SKM-1 (cell line): ENCODE results near the gene CEP44.
"Not testable (repeated sequence)": the region's sequence is repeated elsewhere in the genome, so short reads cannot be mapped to it uniquely, and the experiment has no call there.

Source experiments
- DNase-seq: peaks from one replicate; lab custom pipeline; 2025; ENCODE audit not compliant: unreplicated experiment; lab: John Stamatoyannopoulos, UW

CEP44 gene

GRCh38 chr4:174318829-174319764, 35.4 kb downstream of the CEP44 start:
- DNase-seq: peak; percentile 10

GRCh38 chr4:174320494-174321199, 36.9 kb downstream of the CEP44 start:
- no peak for DNase-seq

- no peak for DNase-seq
Observed at GRCh38 chr4:174324236-174324635, 40.5 kb downstream of the CEP44 start.

- DNase-seq: no peak
Observed at GRCh38 chr4:174324725-174325124, 41.0 kb downstream of the CEP44 start.

GRCh38 chr4:174332741-174333493, 49.2 kb downstream of the CEP44 start:
- DNase-seq: no peak

- no peak for DNase-seq
Observed at GRCh38 chr4:174334628-174335027, 50.9 kb downstream of the CEP44 start.

GRCh38 chr4:174340714-174341113, 57.0 kb downstream of the CEP44 start:
- no peak for DNase-seq

GRCh38 chr4:174349156-174349555, 65.4 kb downstream of the CEP44 start:
- DNase-seq: no peak

GRCh38 chr4:174352061-174352819, 68.5 kb downstream of the CEP44 start:
- no peak for DNase-seq

- no peak for DNase-seq
Observed at GRCh38 chr4:174357321-174357720, 73.6 kb downstream of the CEP44 start.

GRCh38 chr4:174358410-174358809, 74.7 kb downstream of the CEP44 start:
- no peak for DNase-seq

GRCh38 chr4:174358829-174359228, 75.1 kb downstream of the CEP44 start:
- no peak for DNase-seq

GRCh38 chr4:174362340-174362739, 78.6 kb downstream of the CEP44 start:
- DNase-seq: no peak

GRCh38 chr4:174363782-174364181, 80.1 kb downstream of the CEP44 start:
- not testable (repeated sequence) for DNase-seq

- peak; percentile 32 for DNase-seq
Observed at GRCh38 chr4:174365018-174365587, 81.4 kb downstream of the CEP44 start.

GRCh38 chr4:174369985-174370384, 86.3 kb downstream of the CEP44 start:
- no peak for DNase-seq

GRCh38 chr4:174373821-174374220, 90.1 kb downstream of the CEP44 start:
- no peak for DNase-seq

- DNase-seq: no peak
Observed at GRCh38 chr4:174375422-174375821, 91.7 kb downstream of the CEP44 start.

GRCh38 chr4:174377613-174378012, 93.9 kb downstream of the CEP44 start:
- no peak for DNase-seq

GRCh38 chr4:174378951-174379350, 95.2 kb downstream of the CEP44 start:
- DNase-seq: no peak
